HepG2 (cell line): ENCODE measurements around the gene MAGED2. TPM values are rescaled to one million over a fixed set of nuclear protein-coding genes. Genes with fewer than 3 reads are reported as not detected.

Source experiments
- ATAC-seq: fragments of 200-7000 bp; cut with Tn5 transposase; 3 replicates; pipeline ENCODE4 v1.9.1; 2020; ENCODE audit warnings: mild to moderate bottlenecking, moderate library complexity
- BruUV-seq: library from RNA; stranded (reverse); fragments of 400-500 nt; replicated peaks from 2 replicates; lab custom pipeline; 2021; lab: Mats Ljungman, UMichigan
- CTCF ChIA-PET: fragments of 300-600 bp; formaldehyde crosslinking; extraction: SDS; loops from one replicate; lab custom pipeline; 2021; ENCODE audit warnings: low total read pairs, inconsistent platforms, low intra/inter-chr PET ratio; lab: Yijun Ruan, JAX
- POLR2A ChIA-PET: fragments of 350-600 bp; sonication (Branson Sonifier 250); formaldehyde crosslinking; loops from one replicate; lab custom pipeline; 2020; ENCODE audit warnings: antibody characterized with exemption, inconsistent platforms; lab: Yijun Ruan, JAX
- DNase-seq: peaks from one replicate; pipeline ENCODE4 v3.0.0-alpha.2; 2015; ENCODE audit warnings: low spot score
- FAIRE-seq: peaks from 3 replicates; lab custom pipeline; 2011; peaks lifted over from hg19 to GRCh38; lab: Jason Lieb, UNC
- H2AFZ ChIP-seq: one replicate; pipeline ENCODE4 v1.6.1; 2011; ENCODE audit warnings: low read length, inconsistent platforms
- H3K27ac ChIP-seq: fragments of 300-600 bp; 3 replicates; pipeline ENCODE4 v1.8.0; 2011; ENCODE audit warnings: mixed run types, mild to moderate bottlenecking, mixed read lengths, low read length, inconsistent platforms; ENCODE audit not compliant: insufficient read depth; ENCODE audit errors: extremely low read length
- H3K27me3 ChIP-seq, 2 experiments: fragments of 200-600 bp in 1 of 2; 2 replicates in 1 of 2; 3 replicates in 1 of 2; pipeline versions ENCODE4 v1.6.0 to v1.8.0; 2011; ENCODE audit warnings: low read length in 2 of 2, mild to moderate bottlenecking in 2 of 2, moderate library complexity in 2 of 2, inconsistent platforms in 1 of 2; ENCODE audit not compliant: insufficient read depth in 2 of 2, control insufficient read depth in 1 of 2
- H3K36me3 ChIP-seq, 2 experiments: fragments of 200-600 bp in 1 of 2; replicated peaks in 1 of 2; 2 replicates in 1 of 2; 3 replicates in 1 of 2; pipeline versions ENCODE4 v1.5.1 to v1.8.0; 2011; ENCODE audit warnings: low read length in 2 of 2, inconsistent platforms in 1 of 2; ENCODE audit not compliant: insufficient read depth in 2 of 2, control insufficient read depth in 1 of 2
- H3K4me1 ChIP-seq: 2 replicates; pipeline ENCODE4 v1.5.1; 2012; ENCODE audit warnings: low read length, inconsistent platforms; ENCODE audit not compliant: insufficient read depth
- H3K4me2 ChIP-seq: 2 replicates; pipeline ENCODE4 v1.6.0; 2011; ENCODE audit warnings: low read depth, low read length, inconsistent platforms
- H3K4me3 ChIP-seq, 3 experiments: fragments of 200-600 bp in 1 of 3; sonication (generic), shearing (Covaris generic) in 1 of 3; replicated peaks in 1 of 3; 2 replicates each; pipeline ENCODE4 v1.5.1; 2011 to 2016; ENCODE audit warnings: low read length in 3 of 3, inconsistent platforms in 2 of 3, low read depth in 2 of 3, mild to moderate bottlenecking in 2 of 3, control low read depth in 1 of 3, mixed read lengths in 1 of 3; ENCODE audit not compliant: insufficient read depth in 1 of 3
- H3K79me2 ChIP-seq: one replicate; pipeline ENCODE4 v1.6.1; 2011; ENCODE audit warnings: low read length, inconsistent platforms; ENCODE audit not compliant: insufficient read depth
- H3K9ac ChIP-seq: 2 replicates; pipeline ENCODE4 v1.6.0; 2011; ENCODE audit warnings: mild to moderate bottlenecking, low read depth, low read length, inconsistent platforms; ENCODE audit not compliant: insufficient read depth
- H3K9me3 ChIP-seq: 2 replicates; pipeline ENCODE4 v1.5.1; 2012; ENCODE audit warnings: mild to moderate bottlenecking, low read length
- H4K20me1 ChIP-seq: 2 replicates; pipeline ENCODE4 v1.6.0; 2011; ENCODE audit warnings: inconsistent platforms, mild to moderate bottlenecking, low read length, moderate library complexity; ENCODE audit not compliant: insufficient read depth
- ATF5 ChIP-seq: sonication (generic); formaldehyde crosslinking; IDR thresholded peaks from 2 replicates; pipeline ENCODE4 v1.4.0; 2020; ENCODE audit warnings: mild to moderate bottlenecking, low read depth, missing genetic modification reagents
- CENPX ChIP-seq: sonication (generic); formaldehyde crosslinking; IDR thresholded peaks from 2 replicates; pipeline ENCODE4 v1.9.0; 2021; ENCODE audit warnings: mild to moderate bottlenecking, missing genetic modification reagents, moderate library complexity
- DNMT3B ChIP-seq: conservative IDR thresholded peaks from 2 replicates; pipeline ENCODE4 v1.6.1; 2016; ENCODE audit warnings: missing biosample characterization, control low read depth
- ETV6 ChIP-seq: sonication (generic); formaldehyde crosslinking; conservative IDR thresholded peaks from 2 replicates; pipeline ENCODE4 v1.4.0; 2020; ENCODE audit warnings: missing genetic modification reagents
- IKZF4 ChIP-seq: sonication (generic); formaldehyde crosslinking; IDR thresholded peaks from 2 replicates; pipeline ENCODE4 v1.5.1; 2020; ENCODE audit warnings: borderline replicate concordance, mild to moderate bottlenecking, low read depth, missing genetic modification reagents; ENCODE audit errors: not compliant biosample characterization
- MLX ChIP-seq: IDR thresholded peaks from 2 replicates; pipeline ENCODE4 v1.6.1; 2016
- PRDM4 ChIP-seq: sonication (generic); formaldehyde crosslinking; IDR thresholded peaks from 2 replicates; pipeline ENCODE4 v1.9.0; 2021; ENCODE audit warnings: missing genetic modification reagents, borderline replicate concordance
- RFXANK ChIP-seq: IDR thresholded peaks from 2 replicates; pipeline ENCODE4 v1.6.1; 2016
- SNAPC5 ChIP-seq: sonication (generic); formaldehyde crosslinking; IDR thresholded peaks from 2 replicates; pipeline ENCODE4 v1.8.1; 2023; ENCODE audit warnings: mild to moderate bottlenecking, missing genetic modification reagents, borderline replicate concordance
- SPEN ChIP-seq: sonication (generic); formaldehyde crosslinking; IDR thresholded peaks from 2 replicates; pipeline ENCODE4 v1.5.1; 2020; ENCODE audit warnings: low read depth, mild to moderate bottlenecking, missing genetic modification reagents
- TCF12 ChIP-seq, 2 experiments: fragments of 450-650 bp in 1 of 2; sonication (generic) in 1 of 2; formaldehyde crosslinking in 1 of 2; IDR thresholded peaks; 2 replicates each; pipeline versions ENCODE4 v1.6.1 to v1.8.0; 2017 to 2022; ENCODE audit warnings: antibody characterized with exemption in 1 of 2, mild to moderate bottlenecking in 1 of 2, missing genetic modification reagents in 1 of 2, moderate library complexity in 1 of 2
- ZC3H4 ChIP-seq: sonication (generic); formaldehyde crosslinking; IDR thresholded peaks from 2 replicates; pipeline ENCODE4 v1.4.0; 2020; ENCODE audit warnings: missing genetic modification reagents, borderline replicate concordance
- ZHX1 ChIP-seq: sonication (generic); formaldehyde crosslinking; IDR thresholded peaks from 2 replicates; pipeline ENCODE4 v1.8.1; 2022; ENCODE audit warnings: low read depth, mild to moderate bottlenecking, missing genetic modification reagents
- ZNF17 ChIP-seq: sonication (generic); formaldehyde crosslinking; IDR thresholded peaks from 2 replicates; pipeline ENCODE4 v1.5.0; 2020; ENCODE audit warnings: mild to moderate bottlenecking, missing genetic modification reagents
- ZNF546 ChIP-seq: sonication (generic); formaldehyde crosslinking; conservative IDR thresholded peaks from 2 replicates; pipeline ENCODE4 v1.8.1; 2023; ENCODE audit warnings: mild to moderate bottlenecking, missing genetic modification reagents
- ZNF564 ChIP-seq: sonication (generic); formaldehyde crosslinking; IDR thresholded peaks from 2 replicates; pipeline ENCODE4 v1.8.1; 2023; ENCODE audit warnings: mild to moderate bottlenecking, missing genetic modification reagents
- ZNF616 ChIP-seq: sonication (generic); formaldehyde crosslinking; IDR thresholded peaks from 2 replicates; pipeline ENCODE4 v1.5.0; 2020; ENCODE audit warnings: low read depth, mild to moderate bottlenecking, missing genetic modification reagents
- ZSCAN12 ChIP-seq: sonication (generic); formaldehyde crosslinking; IDR thresholded peaks from 2 replicates; pipeline ENCODE4 v1.9.0; 2021; ENCODE audit warnings: mild to moderate bottlenecking, missing genetic modification reagents
- WGBS: methylation state at CpG from one replicate; pipeline ENCODE4 v1.1.6; 2017; ENCODE audit warnings: low lambda C conversion rate; 5-methylcytosine and 5-hydroxymethylcytosine counted together
- in situ Hi-C: cut with HindIII; loops from 2 replicates; pipeline ENCODE4 v1.10.0; 2017; ENCODE audit warnings: low pct_unique_long_range_greater_than_20kb; ENCODE audit not compliant: extremely low pct_ligation_motif_present
- intact Hi-C: fragments of 100-400 bp; cut with micrococcal nuclease; formaldehyde crosslinking; loops from one replicate; pipeline ENCODE4 v1.10.0; 2022; ENCODE audit not compliant: unreplicated experiment
- polyA plus RNA-seq, 8 experiments: library from polyadenylated mRNA; depleted of rRNA in 3 of 8; stranded (reverse) in 7 of 8; unstranded in 1 of 8; fragments of >200 nt; fragmentation: Illumina TruSeq in 4 of 8; extraction: Trizol in 4 of 8; gene quantifications; 2 replicates each; pipeline versions ENCODE4 v1.2.1 to v1.2.3, GENCODE V29; 2011 to 2016; ENCODE audit warnings: low read depth in 4 of 8, missing spikeins in 1 of 8, mixed read lengths in 1 of 8; ENCODE audit not compliant: insufficient read depth in 1 of 8
- total RNA-seq, 5 experiments: library from RNA; depleted of rRNA; stranded (reverse); fragments of >200 nt; fragmentation: Illumina TruSeq; extraction: Trizol; gene quantifications; 2 replicates each; pipeline ENCODE4 v1.2.3, GENCODE V29; 2016; ENCODE audit warnings: low read depth in 1 of 5

Gene MAGED2
- total and polyA plus RNA-seq, 2 of the 13 experiments (the other 11 are each of a cell fraction or from before 2014, with no cell fraction given): 142 to 153 TPM

GRCh38 chrX:54811301-54811885, 3.8 kb downstream of the MAGED2 start:
- Histone ChIP-seq H3K27me3 (no peaks in the 10 kb centered on the region; a peak in 1 of 5 replicates), H3K4me2 (no peak overlapping the region; the same call in 1 of the 2 replicates), H3K4me3 (no peak overlapping the region), H3K79me2 (peaks cover 24% of the 10 kb centered on the region), H3K9ac (no peak overlapping the region), H3K9me3 (no peaks in the 10 kb centered on the region), H2AFZ (no peak overlapping the region), H3K36me3 (peaks cover 6 to 26% of the 10 kb centered on the region in 2 experiments; a peak in 4 of 5 replicates), H3K4me1 (peaks cover 20% of the 10 kb centered on the region), H3K27ac (no peak overlapping the region), H4K20me1 (no peaks in the 10 kb centered on the region)
- no peak for DNase-seq
- ChIA-PET CTCF (no interaction called here), POLR2A (no interaction called here)
- no peak for FAIRE-seq
- in situ Hi-C loops: no loop called here
- intact Hi-C loops: no loop called here
- no peak for ATAC-seq
- 93% methylated on average over 6 of the region's 9 CpGs for WGBS
- no TSS peak for BruUV-seq
- no peak for TF ChIP-seq SPEN
- no peak for TF ChIP-seq TCF12 (IDR thresholded peaks at IDR 0.05)
- TF ChIP-seq TCF12 (CRISPR knock-in tag; IDR thresholded peaks at IDR 0.05): no peak
- no peak for TF ChIP-seq ZC3H4 (CRISPR knock-in tag)
- TF ChIP-seq CENPX (CRISPR knock-in tag): no peak
- no peak for TF ChIP-seq IKZF4 (CRISPR knock-in tag)
- TF ChIP-seq ZNF616: no peak
- no peak for TF ChIP-seq ZNF546 (CRISPR knock-in tag)
- TF ChIP-seq PRDM4 (CRISPR knock-in tag): no peak
- no peak for TF ChIP-seq SNAPC5 (CRISPR knock-in tag)
- no peak for TF ChIP-seq DNMT3B (CRISPR knock-in tag)
- TF ChIP-seq RFXANK (CRISPR knock-in tag): no peak
- TF ChIP-seq ETV6 (CRISPR knock-in tag): no peak
- TF ChIP-seq ZNF17: no peak
- no peak for TF ChIP-seq MLX (CRISPR knock-in tag)
- TF ChIP-seq ZSCAN12 (CRISPR knock-in tag): no peak
- TF ChIP-seq ZNF564 (CRISPR knock-in tag): no peak
- no peak for TF ChIP-seq ATF5 (CRISPR knock-in tag)
- no peak for TF ChIP-seq ZHX1 (CRISPR knock-in tag)
